ENCODE data around the gene CPLANE1. TPM values are rescaled to one million over a fixed set of nuclear protein-coding genes. Genes with fewer than 3 reads are reported as not detected.
A peak's percentile ranks its signal among the peaks of the same experiment; 100 is the strongest.
"Not testable (repeated sequence)": the region's sequence is repeated elsewhere in the genome, so short reads cannot be mapped to it uniquely, and the experiment has no call there.

CPLANE1 gene
- 21.2 TPM for polyA plus RNA-seq (2013, experiment 1 of 2)
- polyA plus RNA-seq (2013, experiment 2 of 2), result 20.9 TPM

DNA sequence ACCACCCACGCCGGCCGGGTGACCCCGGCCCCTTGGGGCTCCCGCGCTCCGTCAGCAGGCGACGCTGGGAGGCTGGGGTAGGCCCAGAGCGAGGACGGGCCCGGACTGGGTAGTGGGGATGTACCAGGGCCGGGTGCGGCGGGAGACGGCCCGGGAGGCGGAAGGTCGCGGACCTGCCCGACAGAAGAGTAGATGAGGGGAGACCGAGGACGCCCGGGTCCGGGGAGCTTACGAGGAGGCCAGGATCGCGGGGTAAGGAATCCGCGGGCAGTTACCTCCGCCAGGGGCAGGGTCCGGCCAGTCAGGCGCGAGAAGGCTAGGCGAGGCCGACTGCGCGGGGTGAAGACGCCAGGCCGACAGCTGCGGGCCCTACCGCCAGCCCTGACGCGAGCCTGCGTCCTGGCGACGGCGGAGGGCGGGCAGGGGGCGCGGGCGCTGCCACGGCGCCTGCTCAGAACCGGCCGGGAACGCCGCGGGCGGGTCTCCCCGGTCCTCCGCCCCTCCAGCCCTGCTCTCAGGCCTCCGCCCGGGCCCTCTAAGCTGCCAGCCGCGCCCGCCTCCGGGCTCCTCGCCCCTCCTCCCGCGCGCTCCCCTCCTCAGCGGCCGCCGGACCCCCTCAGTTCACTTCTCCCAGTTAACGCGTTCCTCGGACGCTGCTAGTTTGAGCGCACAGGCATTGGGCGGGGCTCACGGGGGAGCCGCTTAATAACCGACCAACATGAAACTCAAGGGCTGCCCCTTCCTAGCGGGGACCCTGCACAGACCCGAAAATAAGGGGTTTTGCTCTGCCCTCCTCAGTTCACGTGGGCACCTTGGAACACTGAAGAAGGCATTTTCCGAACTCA, at the start of gene CPLANE1:
Gene CPLANE1 (minus strand): TSS at position 407 of the 845 bp plus-strand sequence. CDS start 1,678 bp downstream, outside the sequence.
- Histone ChIP-seq H3K9me3 (ENCODE audit: control insufficient read depth, low read length) (no peaks in the 10 kb centered on the region), H3K27ac (ENCODE audit: low read depth, low read length, severe bottlenecking) (peak within 1 kb of the TSS; percentile 94), H3K4me3 (ENCODE audit: extremely low read depth, insufficient read depth, low read length, poor library complexity, severe bottlenecking) (peak within 1 kb of the TSS; percentile 79), H3K36me3 (ENCODE audit: control insufficient read depth, insufficient read depth, low read length) (no peaks in the 10 kb centered on the region), H3K4me1 (ENCODE audit: control insufficient read depth, insufficient read depth, low read length, poor library complexity, severe bottlenecking) (peaks cover 7% of the 10 kb centered on the region)
- 1 to 2% methylated on average over 61 to 81 of the region's 88 CpGs for WGBS, 2 experiments (ENCODE audit: insufficient coverage in 2 of 2)

DNA sequence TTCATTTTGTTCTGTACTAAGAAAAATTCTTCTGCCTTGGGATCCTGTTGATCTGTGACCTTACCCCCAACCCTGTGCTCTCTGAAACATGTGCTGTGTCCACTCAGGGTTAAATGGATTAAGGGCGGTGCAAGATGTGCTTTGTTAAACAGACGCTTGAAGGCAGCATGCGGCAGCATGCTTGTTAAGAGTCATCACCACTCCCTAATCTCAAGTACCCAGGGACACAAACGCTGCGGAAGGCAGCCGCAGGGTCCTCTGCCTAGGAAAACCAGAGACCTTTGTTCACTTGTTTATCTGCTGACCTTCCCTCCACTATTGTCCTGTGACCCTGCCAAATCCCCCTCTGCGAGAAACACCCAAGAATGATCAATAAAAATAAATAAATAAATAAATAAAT, 47.1 kb upstream of the CPLANE1 start:
- peaks cover 78% of the 10 kb centered on the region for H3K36me3 ChIP-seq (ENCODE audit: control insufficient read depth, insufficient read depth, low read length)
- not testable (repeated sequence) for H3K9me3 ChIP-seq (ENCODE audit: control insufficient read depth, low read length)
- 100% methylated on average over 3 of the region's 7 CpGs; no CpG with 5 or more reads in 1 of the 2 experiments for WGBS, 2 experiments (ENCODE audit: insufficient coverage in 2 of 2)

DNA sequence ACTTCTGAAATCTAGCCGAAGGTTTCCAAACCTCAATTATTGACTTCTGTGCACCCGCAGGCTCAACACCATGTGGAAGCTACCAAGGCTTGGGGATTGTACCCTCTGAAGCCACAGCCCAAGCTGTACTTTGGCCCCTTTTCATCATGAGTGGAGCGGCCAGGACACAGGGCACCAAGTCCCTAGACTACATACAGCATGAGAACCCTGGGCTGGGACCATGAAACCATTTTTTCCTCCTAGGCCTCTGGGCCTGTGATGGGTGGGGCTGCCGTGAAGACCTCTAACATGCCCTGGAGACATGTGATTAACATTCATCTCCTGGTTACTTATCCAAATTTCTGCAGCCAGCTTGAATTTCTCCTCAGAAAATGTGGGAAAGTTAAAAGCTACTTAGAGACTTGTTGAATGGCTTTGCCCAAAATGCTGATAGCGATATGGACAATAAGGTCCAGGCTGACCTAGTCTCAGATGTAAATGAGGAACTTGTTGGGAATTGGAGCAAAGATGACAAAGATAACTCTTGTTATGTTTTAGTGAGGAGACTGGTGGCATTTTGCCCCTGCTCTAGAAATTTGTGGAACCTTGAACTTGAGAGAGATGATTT, 34.1 kb upstream of the CPLANE1 start:
- 93 to 95% methylated on average over 3 to 4 of the region's 5 CpGs for WGBS, 2 experiments (ENCODE audit: insufficient coverage in 2 of 2)
- Histone ChIP-seq H3K4me3 (ENCODE audit: extremely low read depth, insufficient read depth, low read length, poor library complexity, severe bottlenecking) (no peak overlapping the region), H3K36me3 (ENCODE audit: control insufficient read depth, insufficient read depth, low read length) (no peaks in the 10 kb centered on the region), H3K4me1 (ENCODE audit: control insufficient read depth, insufficient read depth, low read length, poor library complexity, severe bottlenecking) (no peaks in the 10 kb centered on the region), H3K9me3 (ENCODE audit: control insufficient read depth, low read length) (peaks cover 21% of the 10 kb centered on the region), H3K27ac (ENCODE audit: low read depth, low read length, severe bottlenecking) (no peak overlapping the region)

More for the DNA sequence above, 47.1 kb upstream of the CPLANE1 start:
- H3K4me3 ChIP-seq (ENCODE audit: extremely low read depth, insufficient read depth, low read length, poor library complexity, severe bottlenecking); H3K27ac ChIP-seq (ENCODE audit: low read depth, low read length, severe bottlenecking); H3K4me1 ChIP-seq (ENCODE audit: control insufficient read depth, insufficient read depth, low read length, poor library complexity, severe bottlenecking): not testable (repeated sequence)

DNA sequence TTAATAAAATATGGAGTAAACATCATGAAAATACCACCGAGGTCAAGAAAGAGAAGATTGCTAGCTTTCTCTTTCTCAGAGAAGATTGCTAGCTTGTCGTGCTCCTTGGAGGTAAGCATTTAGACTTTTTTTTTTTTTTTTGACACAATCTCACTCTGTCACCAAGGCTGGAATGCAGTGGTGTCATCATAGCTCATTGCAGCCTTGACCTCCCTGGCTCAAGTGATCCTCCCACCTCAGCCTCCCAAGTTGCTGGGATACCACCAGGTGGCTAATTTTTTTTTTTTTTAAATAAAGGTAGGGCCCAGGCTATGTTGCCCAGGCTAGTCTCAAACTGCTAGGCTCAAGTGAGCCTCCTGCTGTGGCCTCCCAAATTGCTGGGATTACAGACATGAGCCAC, 26.3 kb upstream of the CPLANE1 start:
- H3K4me1 ChIP-seq (ENCODE audit: control insufficient read depth, insufficient read depth, low read length, poor library complexity, severe bottlenecking), result no peaks in the 10 kb centered on the region
- H3K9me3 ChIP-seq (ENCODE audit: control insufficient read depth, low read length), result peaks cover 9% of the 10 kb centered on the region
- H3K4me3 ChIP-seq (ENCODE audit: extremely low read depth, insufficient read depth, low read length, poor library complexity, severe bottlenecking), result no peak overlapping the region
- no peak overlapping the region for H3K27ac ChIP-seq (ENCODE audit: low read depth, low read length, severe bottlenecking)
- no CpG with 5 or more reads among the region's 2 CpGs for WGBS, 2 experiments (ENCODE audit: insufficient coverage in 2 of 2)
- H3K36me3 ChIP-seq (ENCODE audit: control insufficient read depth, insufficient read depth, low read length), result no peaks in the 10 kb centered on the region

DNA sequence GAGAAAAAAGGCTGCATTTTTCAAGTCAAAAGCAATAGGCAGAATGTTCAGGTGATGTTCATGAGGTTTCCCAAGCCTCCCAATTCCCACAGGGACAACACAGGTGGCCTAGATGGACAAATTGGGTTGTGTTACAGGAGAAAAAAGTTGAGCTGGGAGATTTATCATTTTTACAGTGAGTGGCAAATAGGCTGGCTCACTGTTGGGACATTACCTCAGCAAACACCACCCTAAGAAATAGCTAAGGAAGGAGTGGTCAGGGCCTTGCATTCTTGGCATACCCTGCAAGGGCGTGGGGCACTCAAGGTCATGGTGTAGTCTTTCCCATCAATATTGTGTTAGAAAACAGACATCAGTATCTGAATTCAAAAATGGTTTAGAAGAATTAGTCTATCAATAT, 23.3 kb upstream of the CPLANE1 start:
- H3K27ac ChIP-seq (ENCODE audit: low read depth, low read length, severe bottlenecking), result no peak overlapping the region

DNA sequence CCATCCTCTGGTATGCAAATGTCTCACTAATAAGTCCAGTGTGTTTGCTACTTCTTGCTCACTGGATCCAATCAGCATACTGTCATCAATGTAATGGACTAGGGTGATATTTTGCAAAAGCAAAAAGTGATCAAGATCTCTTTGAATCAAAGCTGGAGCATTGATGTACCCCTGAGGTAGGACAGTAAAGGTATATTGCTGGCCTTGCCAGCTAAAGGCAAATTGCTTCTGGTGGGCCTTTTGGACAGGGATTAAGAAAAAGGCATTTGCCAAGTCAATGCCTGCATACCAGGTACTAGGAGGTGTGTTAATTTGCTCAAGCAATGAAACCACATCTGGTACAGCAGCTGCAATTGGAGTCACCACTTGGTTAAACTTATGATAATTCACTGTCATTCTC, 18.9 kb upstream of the CPLANE1 start:
- H3K9me3 ChIP-seq (ENCODE audit: control insufficient read depth, low read length); H3K27ac ChIP-seq (ENCODE audit: low read depth, low read length, severe bottlenecking); H3K4me3 ChIP-seq (ENCODE audit: extremely low read depth, insufficient read depth, low read length, poor library complexity, severe bottlenecking); H3K36me3 ChIP-seq (ENCODE audit: control insufficient read depth, insufficient read depth, low read length); H3K4me1 ChIP-seq (ENCODE audit: control insufficient read depth, insufficient read depth, low read length, poor library complexity, severe bottlenecking): not testable (repeated sequence)

More for the DNA sequence above, 23.3 kb upstream of the CPLANE1 start:
- H3K4me1 ChIP-seq (ENCODE audit: control insufficient read depth, insufficient read depth, low read length, poor library complexity, severe bottlenecking), result no peaks in the 10 kb centered on the region
- no CpG with 5 or more reads among the region's 1 CpG for WGBS, 2 experiments (ENCODE audit: insufficient coverage in 2 of 2)
- no peak overlapping the region for H3K4me3 ChIP-seq (ENCODE audit: extremely low read depth, insufficient read depth, low read length, poor library complexity, severe bottlenecking)
- H3K9me3 ChIP-seq (ENCODE audit: control insufficient read depth, low read length), result peaks cover 10% of the 10 kb centered on the region
- no peaks in the 10 kb centered on the region for H3K36me3 ChIP-seq (ENCODE audit: control insufficient read depth, insufficient read depth, low read length)

DNA sequence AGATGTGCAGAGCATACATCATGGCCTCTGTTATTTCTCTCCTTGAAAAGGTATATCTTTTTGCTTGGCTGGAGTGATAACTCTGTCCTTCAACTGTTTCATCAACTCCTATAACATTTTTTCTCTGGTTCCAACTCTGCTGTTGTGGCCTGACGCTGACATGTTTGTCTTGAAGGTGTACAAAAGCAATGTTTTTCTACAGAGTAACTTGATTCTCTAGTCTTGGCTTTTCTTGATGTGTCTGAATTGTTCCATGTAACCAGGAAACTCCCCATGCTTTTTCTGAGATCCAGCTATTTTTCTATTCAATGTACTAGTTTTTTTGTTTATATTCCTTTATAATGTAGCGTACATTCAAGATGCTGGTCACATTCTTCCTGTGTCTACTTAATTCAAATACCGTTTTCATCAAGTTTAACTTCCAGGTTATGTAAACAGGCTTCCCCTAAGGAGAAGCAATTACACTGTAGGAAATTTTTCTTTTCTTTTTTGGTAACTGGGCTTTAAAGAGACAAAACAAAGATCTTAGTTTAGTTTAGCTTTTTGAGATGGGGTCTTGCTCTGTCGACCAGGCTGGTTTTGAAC, 6.7 kb upstream of the CPLANE1 start:
- no CpG with 5 or more reads among the region's 4 CpGs for WGBS, 2 experiments (ENCODE audit: insufficient coverage in 2 of 2)
- Histone ChIP-seq H3K9me3 (ENCODE audit: control insufficient read depth, low read length) (peaks cover 4% of the 10 kb centered on the region), H3K4me1 (ENCODE audit: control insufficient read depth, insufficient read depth, low read length, poor library complexity, severe bottlenecking) (no peaks in the 10 kb centered on the region), H3K36me3 (ENCODE audit: control insufficient read depth, insufficient read depth, low read length) (no peaks in the 10 kb centered on the region), H3K27ac (ENCODE audit: low read depth, low read length, severe bottlenecking) (no peak overlapping the region), H3K4me3 (ENCODE audit: extremely low read depth, insufficient read depth, low read length, poor library complexity, severe bottlenecking) (no peak overlapping the region)

DNA sequence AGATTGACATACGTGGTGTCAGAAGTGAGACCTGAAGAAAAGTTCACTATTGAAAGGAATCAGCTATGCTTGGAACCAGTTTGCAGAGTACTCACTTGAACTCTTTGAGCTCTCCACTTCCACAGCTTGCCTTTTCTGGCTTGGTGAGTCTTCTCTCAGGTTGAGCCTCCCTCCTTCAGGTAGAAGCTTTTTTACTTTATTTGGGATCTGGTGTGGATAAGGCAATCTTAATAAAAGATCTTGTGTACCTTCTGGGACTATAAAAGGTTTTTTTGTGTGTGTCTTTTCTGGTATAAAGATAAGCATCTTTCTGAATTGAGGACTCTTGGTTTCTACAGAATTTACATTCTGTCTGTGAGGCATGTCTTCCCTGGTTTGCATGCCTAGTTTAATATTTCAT, 5.4 kb upstream of the CPLANE1 start:
- H3K27ac ChIP-seq (ENCODE audit: low read depth, low read length, severe bottlenecking), result no peak overlapping the region
- H3K4me3 ChIP-seq (ENCODE audit: extremely low read depth, insufficient read depth, low read length, poor library complexity, severe bottlenecking), result no peak overlapping the region
- H3K9me3 ChIP-seq (ENCODE audit: control insufficient read depth, low read length), result peaks cover 4% of the 10 kb centered on the region
- peaks cover 3% of the 10 kb centered on the region for H3K4me1 ChIP-seq (ENCODE audit: control insufficient read depth, insufficient read depth, low read length, poor library complexity, severe bottlenecking)
- WGBS, 2 experiments (ENCODE audit: insufficient coverage in 2 of 2), result 78 to 100% methylated on average over 1 of the region's 1 CpG
- no peaks in the 10 kb centered on the region for H3K36me3 ChIP-seq (ENCODE audit: control insufficient read depth, insufficient read depth, low read length)

DNA sequence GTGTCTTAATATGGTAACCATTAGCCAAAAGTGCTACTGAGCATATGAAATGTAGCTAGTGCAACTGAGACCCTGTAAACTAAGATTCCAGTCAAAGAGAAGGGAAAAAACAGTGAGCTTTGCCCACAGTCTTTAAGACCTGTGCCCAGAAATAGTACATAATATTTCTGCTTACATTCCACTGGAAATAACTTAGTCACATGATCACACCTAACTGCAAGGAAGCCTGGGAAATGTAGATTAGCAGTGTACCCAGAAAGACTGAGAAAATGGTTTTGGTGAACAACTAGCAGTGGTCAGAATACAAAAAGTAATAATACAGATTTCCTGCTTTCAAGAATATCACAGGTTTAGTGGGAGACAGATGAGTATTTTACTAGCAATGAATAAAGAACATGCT, 2.5 kb upstream of the CPLANE1 start:
- Histone ChIP-seq H3K4me1 (ENCODE audit: control insufficient read depth, insufficient read depth, low read length, poor library complexity, severe bottlenecking) (peaks cover 7% of the 10 kb centered on the region), H3K36me3 (ENCODE audit: control insufficient read depth, insufficient read depth, low read length) (no peaks in the 10 kb centered on the region), H3K9me3 (ENCODE audit: control insufficient read depth, low read length) (peaks cover 4% of the 10 kb centered on the region), H3K4me3 (ENCODE audit: extremely low read depth, insufficient read depth, low read length, poor library complexity, severe bottlenecking) (no peak overlapping the region), H3K27ac (ENCODE audit: low read depth, low read length, severe bottlenecking) (no peak overlapping the region)

DNA sequence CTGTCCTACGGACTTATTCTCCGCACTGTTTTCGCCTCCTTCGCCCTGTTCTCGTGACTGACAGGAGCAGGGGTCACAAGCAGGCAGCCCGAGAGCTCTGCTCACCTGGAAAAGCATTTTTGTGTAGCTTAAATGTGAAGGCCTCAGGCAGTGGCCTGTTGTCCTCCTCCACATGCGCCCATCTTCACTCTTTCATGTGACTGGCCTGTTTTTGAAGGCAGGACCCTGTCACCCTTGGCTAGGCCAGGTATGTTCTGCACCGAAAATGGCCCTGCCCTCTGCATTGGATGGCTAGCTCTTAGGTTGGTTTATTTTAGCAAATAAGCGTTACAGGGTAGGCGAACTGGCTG, 614 bp upstream of the CPLANE1 start:
- H3K36me3 ChIP-seq (ENCODE audit: control insufficient read depth, insufficient read depth, low read length), result no peaks in the 10 kb centered on the region
- H3K27ac ChIP-seq (ENCODE audit: low read depth, low read length, severe bottlenecking), result peak overlapping the region; percentile 94
- H3K4me1 ChIP-seq (ENCODE audit: control insufficient read depth, insufficient read depth, low read length, poor library complexity, severe bottlenecking), result peaks cover 7% of the 10 kb centered on the region
- peaks cover 4% of the 10 kb centered on the region for H3K9me3 ChIP-seq (ENCODE audit: control insufficient read depth, low read length)
- WGBS, 2 experiments (ENCODE audit: insufficient coverage in 2 of 2), result 67 to 74% methylated on average over 9 to 10 of the region's 10 CpGs
- H3K4me3 ChIP-seq (ENCODE audit: extremely low read depth, insufficient read depth, low read length, poor library complexity, severe bottlenecking), result peak overlapping the region; percentile 79

Data from mesodermal cell (in vitro differentiated cells).